Fibroblast of villous mesenchyme (primary cell): ENCODE results near the gene RHOF. TPM values are rescaled to one million over a fixed set of nuclear protein-coding genes. Genes with fewer than 3 reads are reported as not detected.

Experiments used
- DNase-seq: peaks from one replicate; pipeline ENCODE4 v3.0.0-alpha.2; 2010; ENCODE audit warnings: low read depth
- H3K4me3 ChIP-seq: 2 replicates; pipeline ENCODE4 v1.5.1; 2011; ENCODE audit warnings: low read depth, mild to moderate bottlenecking, low read length
- CTCF ChIP-seq: IDR thresholded peaks from 2 replicates; pipeline ENCODE4 v1.5.1; 2012; ENCODE audit warnings: low read depth, mild to moderate bottlenecking, low read length; ENCODE audit not compliant: insufficient read depth
- total RNA-seq: library from RNA; depleted of rRNA; stranded (reverse); fragments of >200 nt; gene quantifications from 2 replicates; pipeline ENCODE4 v1.2.3, GENCODE V29; 2012

Gene RHOF
- total RNA-seq, 1 donor, result 11.7 TPM

GRCh38 chr12:121803861-121804416 lies 10.5 kb upstream of the RHOF start, which contains the start of gene SETD1B:
TSS of gene SETD1B (plus strand) at chr12:121804009. CDS start at chr12:121804738, 729 bp downstream.
- peak within 1 kb of the TSS; percentile 82 for H3K4me3 ChIP-seq
- TF ChIP-seq CTCF, result no peak
- peak; percentile 43 for DNase-seq

GRCh38 chr12:121802843-121803698 lies 9.6 kb upstream of the RHOF start:
- peak overlapping the region; percentile 82 for H3K4me3 ChIP-seq
- TF ChIP-seq CTCF, result no peak
- peak; percentile 98 for DNase-seq

GRCh38 chr12:121802485-121802842 lies 9.0 kb upstream of the RHOF start:
- no peak for TF ChIP-seq CTCF
- peak overlapping the region; percentile 82 for H3K4me3 ChIP-seq
- no peak for DNase-seq

- TF ChIP-seq CTCF, result no peak
- DNase-seq, result peak; percentile 46
- peak overlapping the region; percentile 82 for H3K4me3 ChIP-seq
These were observed 8.4 kb upstream of the RHOF start for GRCh38 chr12:121801595-121802484.

- H3K4me3 ChIP-seq, result peak overlapping the region; percentile 82
- peak; percentile 86 for DNase-seq
- TF ChIP-seq CTCF, result no peak
These were observed 7.5 kb upstream of the RHOF start for GRCh38 chr12:121800694-121801594.
